Liver (tissue), 9 donors: Measurements from ENCODE around the gene BDKRB1. TPM values are rescaled to one million over a fixed set of nuclear protein-coding genes. Genes with fewer than 3 reads are reported as not detected.

Source experiments
- DNase-seq: peaks from one replicate; pipeline ENCODE4 v3.0.0-alpha.2; 2017; ENCODE audit warnings: low spot score
- H3K27ac ChIP-seq, 2 donors: one replicate each; pipeline ENCODE4 v1.7.0; 2013; ENCODE audit warnings: inconsistent platforms in 2 of 2, low read length in 2 of 2, control low read depth in 1 of 2, low read depth in 1 of 2, mild to moderate bottlenecking in 1 of 2
- H3K27me3 ChIP-seq, 4 donors: one replicate each; pipeline versions ENCODE4 v1.6.1 to v1.7.0; 2013; ENCODE audit warnings: low read length in 3 of 4, inconsistent platforms in 1 of 4, mild to moderate bottlenecking in 1 of 4, moderate library complexity in 1 of 4; ENCODE audit not compliant: control insufficient read depth in 4 of 4, insufficient read depth in 4 of 4
- H3K36me3 ChIP-seq, 4 donors: one replicate each; pipeline versions ENCODE4 v1.6.1 to v1.7.0; 2013; ENCODE audit warnings: low read length in 3 of 4, mild to moderate bottlenecking in 3 of 4, low read depth in 1 of 4, moderate library complexity in 1 of 4; ENCODE audit not compliant: control insufficient read depth in 4 of 4, insufficient read depth in 3 of 4
- H3K4me1 ChIP-seq, 4 donors: one replicate each; pipeline versions ENCODE4 v1.6.1 to v1.7.0; 2013; ENCODE audit warnings: low read length in 3 of 4, mild to moderate bottlenecking in 3 of 4, moderate library complexity in 1 of 4; ENCODE audit not compliant: control insufficient read depth in 4 of 4, insufficient read depth in 4 of 4
- H3K4me3 ChIP-seq, 3 donors: one replicate each; pipeline versions ENCODE4 v1.6.1 to v1.7.0; 2013; ENCODE audit warnings: low read length in 3 of 3, control low read depth in 1 of 3, low read depth in 1 of 3, mild to moderate bottlenecking in 1 of 3
- H3K9ac ChIP-seq, 2 donors: one replicate each; pipeline ENCODE4 v1.7.0; 2013; ENCODE audit warnings: low read length in 2 of 2, mild to moderate bottlenecking in 2 of 2, moderate library complexity in 2 of 2, control low read depth in 1 of 2, low read depth in 1 of 2
- H3K9me3 ChIP-seq, 4 donors: one replicate each; pipeline versions ENCODE4 v1.6.1 to v1.7.0; 2013; ENCODE audit warnings: low read length in 3 of 4; ENCODE audit not compliant: control insufficient read depth in 4 of 4
- EGR1 ChIP-seq, 2 donors: IDR thresholded peaks; 2 replicates each; pipeline ENCODE4 v1.6.1; 2016 to 2018; ENCODE audit warnings: antibody characterized with exemption in 2 of 2, low read depth in 2 of 2
- FOXA2 ChIP-seq: IDR thresholded peaks from 2 replicates; pipeline ENCODE4 v1.6.1; 2016; ENCODE audit warnings: antibody characterized with exemption
- GABPA ChIP-seq, 2 donors: IDR thresholded peaks in 1 of 2; conservative IDR thresholded peaks in 1 of 2; 2 replicates each; pipeline ENCODE4 v1.6.1; 2016; ENCODE audit warnings: antibody characterized with exemption in 2 of 2, mild to moderate bottlenecking in 1 of 2, moderate library complexity in 1 of 2
- HNF4A ChIP-seq, 2 donors: conservative IDR thresholded peaks; 2 replicates each; pipeline ENCODE4 v1.6.1; 2016; ENCODE audit warnings: antibody characterized with exemption in 2 of 2, mild to moderate bottlenecking in 2 of 2
- HNF4G ChIP-seq: IDR thresholded peaks from 2 replicates; pipeline ENCODE4 v1.6.1; 2016; ENCODE audit warnings: antibody characterized with exemption
- JUND ChIP-seq, 2 donors: IDR thresholded peaks; 2 replicates each; pipeline ENCODE4 v1.6.1; 2016; ENCODE audit warnings: antibody characterized with exemption in 2 of 2
- NR2F2 ChIP-seq: IDR thresholded peaks from 2 replicates; pipeline ENCODE4 v1.6.1; 2016; ENCODE audit warnings: antibody characterized with exemption
- RAD21 ChIP-seq, 2 donors: IDR thresholded peaks; 2 replicates each; pipeline ENCODE4 v1.6.1; 2016; ENCODE audit warnings: antibody characterized with exemption in 2 of 2, mild to moderate bottlenecking in 2 of 2
- SP1 ChIP-seq: IDR thresholded peaks from 2 replicates; pipeline ENCODE4 v1.6.1; 2018; ENCODE audit warnings: antibody characterized with exemption, mild to moderate bottlenecking
- TAF1 ChIP-seq: conservative IDR thresholded peaks from 2 replicates; pipeline ENCODE4 v1.6.1; 2016; ENCODE audit warnings: antibody characterized with exemption, mild to moderate bottlenecking
- YY1 ChIP-seq: IDR thresholded peaks from 2 replicates; pipeline ENCODE4 v1.6.1; 2016; ENCODE audit warnings: antibody characterized with exemption, mild to moderate bottlenecking
- WGBS: extraction: QIAGEN DNeasy Blood & Tissue Kit; methylation state at CpG from one replicate; pipeline ENCODE4 v1.1.7; 2013; 5-methylcytosine and 5-hydroxymethylcytosine counted together
- polyA plus RNA-seq, 2 donors: library from polyadenylated mRNA; stranded (reverse) in 1 of 2; unstranded in 1 of 2; fragments of 200-250 nt in 1 of 2; fragments of >200 nt in 1 of 2; fragmentation: Nextera tagmentation in 1 of 2; extraction: Ambion mirVana in 1 of 2; gene quantifications; one replicate each; pipeline versions ENCODE4 v1.2.1 to v1.2.3, GENCODE V29; 2013 to 2015
- total RNA-seq, 2 donors: library from RNA; depleted of rRNA; stranded (reverse); fragments of >200 nt; gene quantifications; one replicate each; pipeline ENCODE4 v1.2.3, GENCODE V29; 2014
- TF ChIP-seq, protein P1 (sequence below): IDR thresholded peaks from 2 replicates; pipeline ENCODE4 v1.6.1; 2016; ENCODE audit warnings: antibody characterized with exemption
- TF ChIP-seq, protein P2 (sequence below): IDR thresholded peaks from 2 replicates; pipeline ENCODE4 v1.6.1; 2016; ENCODE audit warnings: antibody characterized with exemption, mild to moderate bottlenecking
- TF ChIP-seq, protein P3 (sequence below): fragments of 150-350 bp; IDR thresholded peaks from 2 replicates; pipeline ENCODE4 v1.5.1; 2017; ENCODE audit warnings: improper control_type of control experiment, low read depth, low read length; ENCODE audit not compliant: missing input control
- TF ChIP-seq, protein P4 (sequence below): IDR thresholded peaks from 2 replicates; pipeline ENCODE4 v1.6.1; 2016; ENCODE audit warnings: antibody characterized with exemption
- donor health status: healthy.
- donor health status: healthy.
- donor health status: healthy.
- donor health status: healthy.
- donor health status: healthy.

BDKRB1 gene
- total and polyA plus RNA-seq, 4 donors, result not detected

DNA sequence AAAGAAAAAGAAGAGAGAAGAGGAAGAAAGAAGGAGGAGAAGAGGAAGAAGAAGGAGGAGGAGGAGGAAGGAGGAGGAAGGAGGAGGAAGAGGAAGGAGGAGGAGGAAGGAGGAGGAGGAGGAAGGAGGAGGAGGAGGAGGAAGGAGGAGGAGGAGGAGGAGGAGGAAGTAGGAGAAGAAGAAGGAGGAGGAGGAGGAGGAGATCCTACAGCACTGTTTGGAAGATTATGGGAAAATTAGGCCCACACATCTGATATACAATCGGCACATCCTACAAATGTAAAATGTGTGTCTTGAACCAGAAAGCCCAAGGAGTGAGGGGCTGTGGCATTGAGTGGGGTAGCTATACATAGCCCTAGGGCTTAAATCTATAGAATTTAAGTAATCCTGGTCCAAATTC is 39.4 kb upstream of the BDKRB1 start:
- Histone ChIP-seq H3K36me3 (no peaks in the 10 kb centered on the region), H3K4me1 (peaks cover 0 to 4% (median 3%) of the 10 kb centered on the region in 4 donors), H3K9ac (no peak overlapping the region), H3K9me3 (no peaks in the 10 kb centered on the region), H3K27me3 (peaks cover 0 to 4% (median 3%) of the 10 kb centered on the region in 4 donors), H3K27ac (no peak overlapping the region), H3K4me3 (no peak overlapping the region)
- TF ChIP-seq, protein P1, sequence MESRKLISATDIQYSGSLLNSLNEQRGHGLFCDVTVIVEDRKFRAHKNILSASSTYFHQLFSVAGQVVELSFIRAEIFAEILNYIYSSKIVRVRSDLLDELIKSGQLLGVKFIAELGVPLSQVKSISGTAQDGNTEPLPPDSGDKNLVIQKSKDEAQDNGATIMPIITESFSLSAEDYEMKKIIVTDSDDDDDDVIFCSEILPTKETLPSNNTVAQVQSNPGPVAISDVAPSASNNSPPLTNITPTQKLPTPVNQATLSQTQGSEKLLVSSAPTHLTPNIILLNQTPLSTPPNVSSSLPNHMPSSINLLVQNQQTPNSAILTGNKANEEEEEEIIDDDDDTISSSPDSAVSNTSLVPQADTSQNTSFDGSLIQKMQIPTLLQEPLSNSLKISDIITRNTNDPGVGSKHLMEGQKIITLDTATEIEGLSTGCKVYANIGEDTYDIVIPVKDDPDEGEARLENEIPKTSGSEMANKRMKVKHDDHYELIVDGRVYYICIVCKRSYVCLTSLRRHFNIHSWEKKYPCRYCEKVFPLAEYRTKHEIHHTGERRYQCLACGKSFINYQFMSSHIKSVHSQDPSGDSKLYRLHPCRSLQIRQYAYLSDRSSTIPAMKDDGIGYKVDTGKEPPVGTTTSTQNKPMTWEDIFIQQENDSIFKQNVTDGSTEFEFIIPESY, result no peak
- TF ChIP-seq RAD21 (IDR thresholded peaks at IDR 0.05) (no peak), NR2F2 (no peak), HNF4A (conservative IDR thresholded peaks at IDR 0.05) (no peak), HNF4G (no peak), JUND (IDR thresholded peaks at IDR 0.05) (no peak), FOXA2 (no peak), GABPA (IDR thresholded peaks at IDR 0.05 in 1 of 2, conservative IDR thresholded peaks at IDR 0.05 in 1 of 2) (no peak), TAF1 (no peak), EGR1 (IDR thresholded peaks at IDR 0.05; ENCODE audit: low read depth in 2 of 2) (no peak), YY1 (no peak)
- TF ChIP-seq, protein P2, sequence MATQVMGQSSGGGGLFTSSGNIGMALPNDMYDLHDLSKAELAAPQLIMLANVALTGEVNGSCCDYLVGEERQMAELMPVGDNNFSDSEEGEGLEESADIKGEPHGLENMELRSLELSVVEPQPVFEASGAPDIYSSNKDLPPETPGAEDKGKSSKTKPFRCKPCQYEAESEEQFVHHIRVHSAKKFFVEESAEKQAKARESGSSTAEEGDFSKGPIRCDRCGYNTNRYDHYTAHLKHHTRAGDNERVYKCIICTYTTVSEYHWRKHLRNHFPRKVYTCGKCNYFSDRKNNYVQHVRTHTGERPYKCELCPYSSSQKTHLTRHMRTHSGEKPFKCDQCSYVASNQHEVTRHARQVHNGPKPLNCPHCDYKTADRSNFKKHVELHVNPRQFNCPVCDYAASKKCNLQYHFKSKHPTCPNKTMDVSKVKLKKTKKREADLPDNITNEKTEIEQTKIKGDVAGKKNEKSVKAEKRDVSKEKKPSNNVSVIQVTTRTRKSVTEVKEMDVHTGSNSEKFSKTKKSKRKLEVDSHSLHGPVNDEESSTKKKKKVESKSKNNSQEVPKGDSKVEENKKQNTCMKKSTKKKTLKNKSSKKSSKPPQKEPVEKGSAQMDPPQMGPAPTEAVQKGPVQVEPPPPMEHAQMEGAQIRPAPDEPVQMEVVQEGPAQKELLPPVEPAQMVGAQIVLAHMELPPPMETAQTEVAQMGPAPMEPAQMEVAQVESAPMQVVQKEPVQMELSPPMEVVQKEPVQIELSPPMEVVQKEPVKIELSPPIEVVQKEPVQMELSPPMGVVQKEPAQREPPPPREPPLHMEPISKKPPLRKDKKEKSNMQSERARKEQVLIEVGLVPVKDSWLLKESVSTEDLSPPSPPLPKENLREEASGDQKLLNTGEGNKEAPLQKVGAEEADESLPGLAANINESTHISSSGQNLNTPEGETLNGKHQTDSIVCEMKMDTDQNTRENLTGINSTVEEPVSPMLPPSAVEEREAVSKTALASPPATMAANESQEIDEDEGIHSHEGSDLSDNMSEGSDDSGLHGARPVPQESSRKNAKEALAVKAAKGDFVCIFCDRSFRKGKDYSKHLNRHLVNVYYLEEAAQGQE, result no peak
- DNase-seq, result no peak
- 94% methylated on average over 1 of the region's 1 CpG for WGBS

DNA sequence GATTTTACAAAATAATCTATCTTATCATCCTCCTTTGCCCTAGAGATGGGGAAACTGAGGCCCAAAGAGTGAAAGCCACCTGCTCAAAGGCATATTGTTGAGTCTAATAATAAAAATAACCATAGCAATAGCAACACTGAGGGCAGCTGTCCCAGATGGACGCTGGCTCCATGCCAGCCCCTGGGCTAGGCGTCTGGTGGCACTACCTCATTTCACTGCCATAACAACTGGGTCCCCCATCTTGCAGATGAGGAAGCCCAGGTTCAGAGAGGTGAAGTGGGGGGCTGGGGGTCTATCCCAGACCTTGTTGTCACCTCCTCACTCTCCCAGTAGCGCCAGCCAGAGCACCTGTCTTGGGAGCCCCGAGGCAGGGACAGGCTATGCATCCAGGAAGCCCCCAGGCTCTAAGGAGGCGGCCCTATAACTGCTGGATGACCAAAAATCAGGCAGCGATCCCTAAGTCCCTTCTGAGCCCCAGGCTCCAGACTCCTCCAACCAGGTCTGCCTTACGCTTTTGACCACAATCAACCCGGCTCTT is 38.6 kb upstream of the BDKRB1 start:
- no peak overlapping the region for H3K27ac ChIP-seq
- no peak overlapping the region for H3K9ac ChIP-seq
- DNase-seq, result no peak
- WGBS, result 79% methylated on average over 8 of the region's 8 CpGs
- H3K9me3 ChIP-seq, result no peaks in the 10 kb centered on the region
- no peak overlapping the region for H3K4me3 ChIP-seq
- TF ChIP-seq NR2F2, result no peak
- no peak for TF ChIP-seq GABPA (IDR thresholded peaks at IDR 0.05 in 1 of 2, conservative IDR thresholded peaks at IDR 0.05 in 1 of 2)
- TF ChIP-seq, protein P3, sequence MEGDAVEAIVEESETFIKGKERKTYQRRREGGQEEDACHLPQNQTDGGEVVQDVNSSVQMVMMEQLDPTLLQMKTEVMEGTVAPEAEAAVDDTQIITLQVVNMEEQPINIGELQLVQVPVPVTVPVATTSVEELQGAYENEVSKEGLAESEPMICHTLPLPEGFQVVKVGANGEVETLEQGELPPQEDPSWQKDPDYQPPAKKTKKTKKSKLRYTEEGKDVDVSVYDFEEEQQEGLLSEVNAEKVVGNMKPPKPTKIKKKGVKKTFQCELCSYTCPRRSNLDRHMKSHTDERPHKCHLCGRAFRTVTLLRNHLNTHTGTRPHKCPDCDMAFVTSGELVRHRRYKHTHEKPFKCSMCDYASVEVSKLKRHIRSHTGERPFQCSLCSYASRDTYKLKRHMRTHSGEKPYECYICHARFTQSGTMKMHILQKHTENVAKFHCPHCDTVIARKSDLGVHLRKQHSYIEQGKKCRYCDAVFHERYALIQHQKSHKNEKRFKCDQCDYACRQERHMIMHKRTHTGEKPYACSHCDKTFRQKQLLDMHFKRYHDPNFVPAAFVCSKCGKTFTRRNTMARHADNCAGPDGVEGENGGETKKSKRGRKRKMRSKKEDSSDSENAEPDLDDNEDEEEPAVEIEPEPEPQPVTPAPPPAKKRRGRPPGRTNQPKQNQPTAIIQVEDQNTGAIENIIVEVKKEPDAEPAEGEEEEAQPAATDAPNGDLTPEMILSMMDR, result no peak
- no peak for TF ChIP-seq EGR1 (IDR thresholded peaks at IDR 0.05; ENCODE audit: low read depth in 2 of 2)
- TF ChIP-seq, protein P4, sequence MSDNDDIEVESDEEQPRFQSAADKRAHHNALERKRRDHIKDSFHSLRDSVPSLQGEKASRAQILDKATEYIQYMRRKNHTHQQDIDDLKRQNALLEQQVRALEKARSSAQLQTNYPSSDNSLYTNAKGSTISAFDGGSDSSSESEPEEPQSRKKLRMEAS, result no peak
- no peak for TF ChIP-seq SP1
- no peak for TF ChIP-seq JUND (IDR thresholded peaks at IDR 0.05)
- peaks cover 0 to 4% (median 3%) of the 10 kb centered on the region in 4 donors for H3K4me1 ChIP-seq
- no peaks in the 10 kb centered on the region for H3K36me3 ChIP-seq
- peaks cover 0 to 4% (median 3%) of the 10 kb centered on the region in 4 donors for H3K27me3 ChIP-seq
